ENCODE measurements around the gene E2F3. TPM values are rescaled to one million over a fixed set of nuclear protein-coding genes. Genes with fewer than 3 reads are reported as not detected.

Gene E2F3
- total and polyA plus RNA-seq, 2 donors (not counting 1 experiment from before 2014, with no cell fraction given), result 4.1 to 12.3 TPM

DNA sequence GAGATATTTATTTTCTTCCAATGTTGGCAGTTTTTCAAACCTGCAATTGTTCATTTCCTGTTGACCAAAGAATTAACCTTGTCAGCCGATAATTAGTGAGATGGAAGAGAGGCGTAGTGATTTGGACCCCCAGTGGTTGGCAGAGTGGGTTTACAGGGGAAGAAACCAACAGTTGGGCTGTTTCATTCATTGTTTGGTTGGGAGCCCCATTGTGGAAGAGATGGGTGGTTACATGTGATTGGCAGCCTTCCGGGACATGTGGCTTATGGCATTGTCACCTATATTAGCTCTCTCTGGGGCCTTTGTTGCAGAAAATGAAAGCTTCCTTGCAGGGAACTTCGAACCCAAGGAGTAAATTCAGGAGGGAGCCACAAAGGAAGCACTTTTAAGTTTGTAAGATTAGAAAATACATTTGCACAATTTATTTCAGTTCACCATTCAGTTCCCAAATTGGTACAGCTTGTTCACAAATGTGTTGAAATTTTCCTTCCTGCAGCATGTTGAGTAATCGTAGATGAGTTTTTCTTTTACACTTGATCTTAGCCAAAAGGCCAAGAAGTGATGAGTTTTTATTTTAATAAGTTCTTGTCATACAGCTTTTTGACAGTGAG, 82.3 kb downstream of the E2F3 start:
- H3K4me3 ChIP-seq (replicated peaks in 1 of 4; ENCODE audit: control extremely low read depth in 1 of 4, insufficient read depth in 1 of 4, low read depth in 3 of 4, low read length in 4 of 4), result no peak overlapping the region
- H4K20me1 ChIP-seq (ENCODE audit: control insufficient read depth, extremely low read depth, insufficient read depth, low read length), result no peaks in the 10 kb centered on the region
- peak in 1 of 2 donors; percentile 29 for DNase-seq (ENCODE audit: low read depth in 2 of 2)
- TF ChIP-seq, protein P1, sequence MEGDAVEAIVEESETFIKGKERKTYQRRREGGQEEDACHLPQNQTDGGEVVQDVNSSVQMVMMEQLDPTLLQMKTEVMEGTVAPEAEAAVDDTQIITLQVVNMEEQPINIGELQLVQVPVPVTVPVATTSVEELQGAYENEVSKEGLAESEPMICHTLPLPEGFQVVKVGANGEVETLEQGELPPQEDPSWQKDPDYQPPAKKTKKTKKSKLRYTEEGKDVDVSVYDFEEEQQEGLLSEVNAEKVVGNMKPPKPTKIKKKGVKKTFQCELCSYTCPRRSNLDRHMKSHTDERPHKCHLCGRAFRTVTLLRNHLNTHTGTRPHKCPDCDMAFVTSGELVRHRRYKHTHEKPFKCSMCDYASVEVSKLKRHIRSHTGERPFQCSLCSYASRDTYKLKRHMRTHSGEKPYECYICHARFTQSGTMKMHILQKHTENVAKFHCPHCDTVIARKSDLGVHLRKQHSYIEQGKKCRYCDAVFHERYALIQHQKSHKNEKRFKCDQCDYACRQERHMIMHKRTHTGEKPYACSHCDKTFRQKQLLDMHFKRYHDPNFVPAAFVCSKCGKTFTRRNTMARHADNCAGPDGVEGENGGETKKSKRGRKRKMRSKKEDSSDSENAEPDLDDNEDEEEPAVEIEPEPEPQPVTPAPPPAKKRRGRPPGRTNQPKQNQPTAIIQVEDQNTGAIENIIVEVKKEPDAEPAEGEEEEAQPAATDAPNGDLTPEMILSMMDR (conservative IDR thresholded peaks at IDR 0.05 in 1 of 2, IDR thresholded peaks at IDR 0.05 in 1 of 2; ENCODE audit: low read depth in 1 of 2, low read length in 2 of 2), result no peak
- TF ChIP-seq EZH2 (IDR thresholded peaks at IDR 0.05; ENCODE audit: low read length, missing control alignments), result no peak
- H3K27ac ChIP-seq (ENCODE audit: insufficient read depth, low read length), result no peak overlapping the region
- H3K9me3 ChIP-seq (ENCODE audit: control insufficient read depth, insufficient read depth, low read depth, low read length), result no peaks in the 10 kb centered on the region
- no peak overlapping the region for H2AFZ ChIP-seq (ENCODE audit: low read length)
- no peaks in the 10 kb centered on the region for H3K27me3 ChIP-seq (ENCODE audit: control insufficient read depth, insufficient read depth, low read length)
- H3K4me1 ChIP-seq (ENCODE audit: control insufficient read depth, extremely low read depth, insufficient read depth, low read length), result no peaks in the 10 kb centered on the region
- peaks cover 4% of the 10 kb centered on the region for H3K36me3 ChIP-seq (ENCODE audit: control insufficient read depth, insufficient read depth, low read length)
- no peak overlapping the region for H3K9ac ChIP-seq (ENCODE audit: insufficient read depth, low read length)
- H3K79me2 ChIP-seq (ENCODE audit: control insufficient read depth, insufficient read depth, low read length), result no peaks in the 10 kb centered on the region
- no peak overlapping the region for H3K4me2 ChIP-seq (ENCODE audit: extremely low read depth, insufficient read depth, low read length)

DNA sequence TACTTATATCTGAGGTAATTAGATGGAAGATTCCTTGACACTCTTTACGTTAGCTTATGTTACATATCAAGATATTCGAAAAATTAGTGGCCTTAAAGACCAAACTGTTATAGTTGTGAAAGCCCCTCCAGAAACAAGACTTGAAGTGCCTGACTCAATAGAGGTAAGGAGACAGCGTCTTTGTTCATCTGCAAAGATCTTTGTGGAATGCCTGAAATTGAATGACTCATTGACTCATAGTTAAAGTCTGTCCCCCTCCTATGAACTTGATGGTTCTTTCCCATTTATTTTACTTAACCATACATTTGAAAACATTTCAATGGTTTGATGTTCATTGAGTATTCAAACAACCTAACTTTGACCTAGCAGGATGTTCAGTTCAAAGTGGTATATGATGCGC, 85.0 kb downstream of the E2F3 start:
- H3K27me3 ChIP-seq (ENCODE audit: control insufficient read depth, insufficient read depth, low read length), result no peaks in the 10 kb centered on the region
- H3K79me2 ChIP-seq (ENCODE audit: control insufficient read depth, insufficient read depth, low read length), result no peaks in the 10 kb centered on the region
- no peaks in the 10 kb centered on the region for H4K20me1 ChIP-seq (ENCODE audit: control insufficient read depth, extremely low read depth, insufficient read depth, low read length)
- TF ChIP-seq, protein P1 (conservative IDR thresholded peaks at IDR 0.05 in 1 of 2, IDR thresholded peaks at IDR 0.05 in 1 of 2; ENCODE audit: low read depth in 1 of 2, low read length in 2 of 2), result no peak
- no peak for TF ChIP-seq EZH2 (IDR thresholded peaks at IDR 0.05; ENCODE audit: low read length, missing control alignments)
- H3K9me3 ChIP-seq (ENCODE audit: control insufficient read depth, insufficient read depth, low read depth, low read length), result no peaks in the 10 kb centered on the region
- DNase-seq (ENCODE audit: low read depth in 2 of 2), result peak in 1 of 2 donors; percentile 57
- no peak overlapping the region for H3K9ac ChIP-seq (ENCODE audit: insufficient read depth, low read length)
- H3K4me2 ChIP-seq (ENCODE audit: extremely low read depth, insufficient read depth, low read length), result no peak overlapping the region
- H3K4me1 ChIP-seq (ENCODE audit: control insufficient read depth, extremely low read depth, insufficient read depth, low read length), result no peaks in the 10 kb centered on the region
- no peak overlapping the region for H3K27ac ChIP-seq (ENCODE audit: insufficient read depth, low read length)
- H2AFZ ChIP-seq (ENCODE audit: low read length), result no peak overlapping the region
- no peak overlapping the region for H3K4me3 ChIP-seq (replicated peaks in 1 of 4; ENCODE audit: control extremely low read depth in 1 of 4, insufficient read depth in 1 of 4, low read depth in 3 of 4, low read length in 4 of 4)
- peaks cover 4% of the 10 kb centered on the region for H3K36me3 ChIP-seq (ENCODE audit: control insufficient read depth, insufficient read depth, low read length)

DNA sequence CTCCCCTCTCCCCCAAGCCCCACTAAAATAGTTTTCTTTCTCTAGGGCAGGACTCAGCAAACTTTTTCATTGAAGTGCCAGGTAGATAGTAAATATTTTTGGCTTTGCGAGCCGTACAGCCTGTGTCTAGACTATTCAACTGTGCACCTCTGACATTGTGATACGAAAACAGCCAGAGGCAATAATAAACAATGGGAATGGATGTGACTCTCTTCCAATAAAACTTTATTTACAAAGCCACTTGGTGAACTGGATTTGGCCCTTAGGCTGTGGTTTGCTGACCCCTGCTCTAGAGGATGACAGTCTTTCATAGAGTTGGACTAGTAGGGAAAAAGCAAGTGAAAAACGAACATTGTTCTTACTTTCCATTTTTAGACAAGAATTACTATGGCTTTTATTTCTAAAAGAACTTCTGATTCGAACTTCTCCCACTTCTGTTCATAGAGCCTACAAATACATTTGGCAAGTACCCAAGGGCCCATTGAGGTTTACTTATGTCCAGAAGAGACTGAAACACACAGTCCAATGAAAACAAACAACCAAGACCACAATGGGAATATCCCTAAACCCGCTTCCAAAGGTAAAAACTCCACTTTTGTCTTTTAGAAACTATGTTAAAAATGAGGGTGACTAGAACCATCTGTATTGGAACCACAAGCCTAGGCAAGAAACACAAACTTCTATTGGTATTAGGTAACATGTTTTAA, 86.1 kb downstream of the E2F3 start:
- Histone ChIP-seq H3K4me3 (replicated peaks in 1 of 4; ENCODE audit: control extremely low read depth in 1 of 4, insufficient read depth in 1 of 4, low read depth in 3 of 4, low read length in 4 of 4) (no peak overlapping the region), H2AFZ (ENCODE audit: low read length) (no peak overlapping the region), H3K79me2 (ENCODE audit: control insufficient read depth, insufficient read depth, low read length) (no peaks in the 10 kb centered on the region), H3K27me3 (ENCODE audit: control insufficient read depth, insufficient read depth, low read length) (no peaks in the 10 kb centered on the region), H3K4me2 (ENCODE audit: extremely low read depth, insufficient read depth, low read length) (no peak overlapping the region), H3K36me3 (ENCODE audit: control insufficient read depth, insufficient read depth, low read length) (peaks cover 4% of the 10 kb centered on the region), H3K4me1 (ENCODE audit: control insufficient read depth, extremely low read depth, insufficient read depth, low read length) (no peaks in the 10 kb centered on the region), H3K9ac (ENCODE audit: insufficient read depth, low read length) (no peak overlapping the region), H3K27ac (ENCODE audit: insufficient read depth, low read length) (no peak overlapping the region), H3K9me3 (ENCODE audit: control insufficient read depth, insufficient read depth, low read depth, low read length) (no peaks in the 10 kb centered on the region), H4K20me1 (ENCODE audit: control insufficient read depth, extremely low read depth, insufficient read depth, low read length) (no peaks in the 10 kb centered on the region)
- peak; percentile 24 to 87 for DNase-seq (ENCODE audit: low read depth in 2 of 2)
- TF ChIP-seq, protein P1 (conservative IDR thresholded peaks at IDR 0.05 in 1 of 2, IDR thresholded peaks at IDR 0.05 in 1 of 2; ENCODE audit: low read depth in 1 of 2, low read length in 2 of 2), result no peak
- no peak for TF ChIP-seq EZH2 (IDR thresholded peaks at IDR 0.05; ENCODE audit: low read length, missing control alignments)
